ENCODE measurements around the gene COL6A5. TPM values are rescaled to one million over a fixed set of nuclear protein-coding genes. Genes with fewer than 3 reads are reported as not detected.

COL6A5 gene
- total and polyA plus RNA-seq, 7 donors = not detected

- WGBS, 3 donors = 33 to 44% (median 39%) methylated on average over 3 of the region's 3 CpGs
- Histone ChIP-seq H3K4me3 (no peak overlapping the region), H3K27ac (no peak overlapping the region), H3K36me3 (ENCODE audit: insufficient read depth in 1 of 2, low read depth in 1 of 2) (no peaks in the 10 kb centered on the region), H3K4me1 (no peaks in the 10 kb centered on the region), H3K27me3 (ENCODE audit: insufficient read depth in 3 of 3, low read length in 2 of 3) (no peaks in the 10 kb centered on the region), H3K9me3 (no peaks in the 10 kb centered on the region)
- intact Hi-C loops (cut with DNase I) = no loop called here
- no peak for DNase-seq
- no peak for ATAC-seq
- TF ChIP-seq, protein P1, sequence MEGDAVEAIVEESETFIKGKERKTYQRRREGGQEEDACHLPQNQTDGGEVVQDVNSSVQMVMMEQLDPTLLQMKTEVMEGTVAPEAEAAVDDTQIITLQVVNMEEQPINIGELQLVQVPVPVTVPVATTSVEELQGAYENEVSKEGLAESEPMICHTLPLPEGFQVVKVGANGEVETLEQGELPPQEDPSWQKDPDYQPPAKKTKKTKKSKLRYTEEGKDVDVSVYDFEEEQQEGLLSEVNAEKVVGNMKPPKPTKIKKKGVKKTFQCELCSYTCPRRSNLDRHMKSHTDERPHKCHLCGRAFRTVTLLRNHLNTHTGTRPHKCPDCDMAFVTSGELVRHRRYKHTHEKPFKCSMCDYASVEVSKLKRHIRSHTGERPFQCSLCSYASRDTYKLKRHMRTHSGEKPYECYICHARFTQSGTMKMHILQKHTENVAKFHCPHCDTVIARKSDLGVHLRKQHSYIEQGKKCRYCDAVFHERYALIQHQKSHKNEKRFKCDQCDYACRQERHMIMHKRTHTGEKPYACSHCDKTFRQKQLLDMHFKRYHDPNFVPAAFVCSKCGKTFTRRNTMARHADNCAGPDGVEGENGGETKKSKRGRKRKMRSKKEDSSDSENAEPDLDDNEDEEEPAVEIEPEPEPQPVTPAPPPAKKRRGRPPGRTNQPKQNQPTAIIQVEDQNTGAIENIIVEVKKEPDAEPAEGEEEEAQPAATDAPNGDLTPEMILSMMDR (IDR thresholded peaks at IDR 0.05) = no peak
Measured at GRCh38 chr3:130384476-130385025, 39.1 kb downstream of the COL6A5 start.

DNA sequence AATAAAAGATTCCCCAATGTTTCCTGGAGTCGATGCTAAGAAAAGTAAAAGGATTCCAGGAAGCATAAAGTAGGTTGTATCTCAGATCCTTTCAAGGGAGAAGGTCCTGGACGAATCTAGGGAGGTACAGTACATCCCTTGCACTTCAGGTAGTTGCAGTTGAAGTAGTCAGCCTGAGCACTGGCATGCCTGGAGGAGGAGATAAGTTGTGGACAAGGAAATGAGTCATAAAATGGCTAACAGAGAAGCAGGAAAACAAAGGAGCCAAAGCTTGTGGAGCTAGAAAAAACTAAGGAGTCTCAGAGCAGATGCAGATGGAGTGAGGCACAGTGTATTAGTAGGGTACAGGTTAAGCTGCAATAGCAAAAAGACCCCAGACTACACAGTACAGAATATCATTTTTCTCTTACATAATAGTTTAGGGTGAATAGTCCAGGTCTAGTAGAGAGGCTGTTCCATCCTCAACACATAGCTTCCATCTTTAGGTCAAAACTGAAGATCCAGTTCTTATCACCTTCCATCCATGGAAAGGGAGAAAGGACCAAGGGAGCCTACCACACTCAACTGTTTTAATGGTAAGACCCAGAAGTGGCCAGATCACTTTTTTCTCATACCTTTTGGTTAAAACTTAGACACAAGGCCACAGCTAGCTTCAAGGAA, 41.3 kb downstream of the COL6A5 start:
- ATAC-seq (no peak), DNase-seq (no peak)
- H3K4me1 ChIP-seq = no peaks in the 10 kb centered on the region
- H3K27ac ChIP-seq = no peak overlapping the region
- no peaks in the 10 kb centered on the region for H3K9me3 ChIP-seq
- TF ChIP-seq, protein P1 (IDR thresholded peaks at IDR 0.05) = no peak
- intact Hi-C loops (cut with DNase I) = no loop called here
- no peaks in the 10 kb centered on the region for H3K36me3 ChIP-seq (ENCODE audit: insufficient read depth in 1 of 2, low read depth in 1 of 2)
- H3K27me3 ChIP-seq (ENCODE audit: insufficient read depth in 3 of 3, low read length in 2 of 3) = no peaks in the 10 kb centered on the region
- no peak overlapping the region for H3K4me3 ChIP-seq
- WGBS, 3 donors = 61 to 65% (median 63%) methylated on average over 2 of the region's 2 CpGs

GRCh38 chr3:130389743-130390478, 44.4 kb downstream of the COL6A5 start:
- no peak for DNase-seq
- Histone ChIP-seq H3K27ac (no peak overlapping the region), H3K27me3 (ENCODE audit: insufficient read depth in 3 of 3, low read length in 2 of 3) (no peaks in the 10 kb centered on the region), H3K9me3 (no peaks in the 10 kb centered on the region), H3K4me1 (no peaks in the 10 kb centered on the region), H3K36me3 (ENCODE audit: insufficient read depth in 1 of 2, low read depth in 1 of 2) (no peaks in the 10 kb centered on the region), H3K4me3 (no peak overlapping the region)
- TF ChIP-seq, protein P1 (IDR thresholded peaks at IDR 0.05) = no peak
- no peak for ATAC-seq
- 42 to 59% (median 45%) methylated on average over 1 of the region's 1 CpG for WGBS, 3 donors
- intact Hi-C loops (cut with DNase I) = no loop called here

DNA sequence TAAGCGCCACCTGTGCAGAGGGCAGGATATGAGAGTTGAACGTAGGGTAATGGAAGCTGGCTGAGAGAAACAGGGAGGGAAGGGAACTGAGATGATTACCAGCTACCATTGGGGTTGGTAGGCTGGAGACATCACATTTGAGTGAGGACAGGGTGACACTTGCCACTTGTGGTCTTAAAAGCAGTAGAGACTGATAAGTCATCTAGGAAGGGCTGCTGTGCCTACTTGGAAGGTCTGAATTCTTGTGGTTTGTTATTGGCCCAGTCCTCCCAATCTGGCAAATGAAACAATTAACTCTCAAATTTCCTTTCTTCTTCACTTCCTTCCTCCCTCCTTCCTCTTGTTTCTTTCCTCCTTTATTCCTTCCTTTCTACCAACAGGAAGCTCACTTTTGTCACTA, 46.8 kb downstream of the COL6A5 start:
- no peak overlapping the region for H3K4me3 ChIP-seq
- no peaks in the 10 kb centered on the region for H3K36me3 ChIP-seq (ENCODE audit: insufficient read depth in 1 of 2, low read depth in 1 of 2)
- intact Hi-C loops (cut with DNase I) = no loop called here
- H3K4me1 ChIP-seq = no peaks in the 10 kb centered on the region
- no peaks in the 10 kb centered on the region for H3K27me3 ChIP-seq (ENCODE audit: insufficient read depth in 3 of 3, low read length in 2 of 3)
- ATAC-seq (no peak), DNase-seq (no peak)
- TF ChIP-seq, protein P1 (IDR thresholded peaks at IDR 0.05) = no peak
- H3K27ac ChIP-seq = no peak overlapping the region
- no peaks in the 10 kb centered on the region for H3K9me3 ChIP-seq
- 82 to 92% (median 89%) methylated on average over 2 of the region's 2 CpGs for WGBS, 3 donors
